Activated CD4-positive, alpha-beta memory T cell treated with anti-CD3 and anti-CD28 coated beads for 36 hours (primary cell): Measurements from ENCODE around the gene FLT3LG. TPM values are rescaled to one million over a fixed set of nuclear protein-coding genes. Genes with fewer than 3 reads are reported as not detected.

Experiments
- CTCF ChIA-PET: fragments of 350-600 bp; sonication (Branson Sonifier 250); formaldehyde crosslinking; loops from one replicate; lab custom pipeline; 2021; ENCODE audit warnings: antibody characterized with exemption, inconsistent platforms; lab: Charles Lee
- POLR2A ChIA-PET: fragments of 350-600 bp; sonication (Branson Sonifier 250); formaldehyde crosslinking; loops from one replicate; lab custom pipeline; 2021; ENCODE audit warnings: antibody characterized with exemption; lab: Charles Lee
- DNase-seq: peaks from one replicate; pipeline ENCODE4 v3.0.0-alpha.2; 2020
- H3K27ac Mint-ChIP-seq: one replicate; pipeline ENCODE4 v1.8.0; 2021; ENCODE audit warnings: mixed read lengths
- H3K27me3 Mint-ChIP-seq: one replicate; pipeline ENCODE4 v1.8.0; 2021; ENCODE audit warnings: mixed read lengths
- H3K36me3 Mint-ChIP-seq: one replicate; pipeline ENCODE4 v1.8.0; 2021; ENCODE audit warnings: mixed read lengths
- H3K4me1 Mint-ChIP-seq: one replicate; pipeline ENCODE4 v1.8.0; 2021; ENCODE audit warnings: low read depth, mixed read lengths
- H3K4me3 Mint-ChIP-seq: one replicate; pipeline ENCODE4 v1.8.0; 2021; ENCODE audit warnings: mild to moderate bottlenecking, mixed read lengths
- H3K9me3 Mint-ChIP-seq: one replicate; pipeline ENCODE4 v1.8.0; 2021; ENCODE audit warnings: mixed read lengths
- intact Hi-C: fragments of 100-400 bp; cut with micrococcal nuclease; formaldehyde crosslinking; loops from one replicate; pipeline ENCODE4 v1.15.1; 2023
- total RNA-seq, 2 experiments: library from RNA; stranded (reverse); gene quantifications; one replicate each; pipeline ENCODE4 v1.2.3, GENCODE V29; 2021

FLT3LG gene
- total RNA-seq, 2 experiments from 2014 or later: 50.1 to 51.0 TPM

- Mint-ChIP-seq H3K4me3 (peak overlapping the region; percentile 94), H3K9me3 (no peaks in the 10 kb centered on the region), H3K36me3 (peaks cover 64% of the 10 kb centered on the region), H3K4me1 (peaks cover 34% of the 10 kb centered on the region), H3K27me3 (peaks cover 3% of the 10 kb centered on the region), H3K27ac (peak overlapping the region; percentile 97)
- ChIA-PET POLR2A (interaction anchor here (0.6 to 0.9 kb wide), 2 partner anchors 16 to 72 kb away, joined by 3 to 4 read pairs; no protein-coding TSS in a partner anchor), CTCF (interaction anchor here (1.3 kb wide), 1 partner anchor 15 kb away, joined by 7 read pairs; no protein-coding TSS in a partner anchor)
- no peak for DNase-seq
- intact Hi-C loops: no loop called here
These were observed 17.2 kb downstream of the FLT3LG start for GRCh38 chr19:49491030-49491803.

- Mint-ChIP-seq H3K27ac (peak overlapping the region; percentile 84), H3K4me1 (peaks cover 33% of the 10 kb centered on the region), H3K27me3 (peaks cover 3% of the 10 kb centered on the region), H3K4me3 (peak overlapping the region; percentile 16), H3K9me3 (no peaks in the 10 kb centered on the region), H3K36me3 (peaks cover 69% of the 10 kb centered on the region)
- no peak for DNase-seq
- intact Hi-C loops: no loop called here
- CTCF ChIA-PET: interaction anchor here (1.0 to 1.3 kb wide), 2 partner anchors 16 to 77 kb away, joined by 3 to 7 read pairs; no protein-coding TSS in a partner anchor
- POLR2A ChIA-PET: interaction anchor here (0.6 to 1.8 kb wide), 6 partner anchors 11 to 71 kb away, joined by 3 to 5 read pairs (median 4); partner anchors contain the start of gene PIH1D1
These were observed 18.0 kb downstream of the FLT3LG start for GRCh38 chr19:49491804-49492572.

GRCh38 chr19:49492573-49493405 lies 18.8 kb downstream of the FLT3LG start:
- Mint-ChIP-seq H3K27me3 (no peaks in the 10 kb centered on the region), H3K27ac (peak overlapping the region; percentile 84), H3K9me3 (no peaks in the 10 kb centered on the region), H3K36me3 (peaks cover 69% of the 10 kb centered on the region), H3K4me1 (peaks cover 30% of the 10 kb centered on the region), H3K4me3 (peak overlapping the region; percentile 36)
- DNase-seq: no peak
- CTCF ChIA-PET: interaction anchor here (1.0 kb wide), 1 partner anchor 76 kb away, joined by 3 read pairs; no protein-coding TSS in a partner anchor
- POLR2A ChIA-PET: interaction anchor here (0.7 to 1.8 kb wide), 6 partner anchors 10 to 61 kb away, joined by 3 to 5 read pairs (median 4); partner anchors contain the start of gene PIH1D1
- intact Hi-C loops: no loop called here

GRCh38 chr19:49496574-49497008 lies 22.6 kb downstream of the FLT3LG start:
- Mint-ChIP-seq H3K36me3 (peaks cover 60% of the 10 kb centered on the region), H3K27ac (peak overlapping the region; percentile 97), H3K4me3 (peak overlapping the region; percentile 92), H3K27me3 (no peaks in the 10 kb centered on the region), H3K4me1 (peaks cover 47% of the 10 kb centered on the region), H3K9me3 (no peaks in the 10 kb centered on the region)
- intact Hi-C loops: loop anchor here (1.0 to 5.0 kb wide), 7 partner anchors 9 to 381 kb away; partner anchors contain the start of genes AKT1S1, ALDH16A1, FLT3LG and FUZ
- POLR2A ChIA-PET: interaction anchor here (0.9 to 1.9 kb wide), 4 partner anchors 21 to 181 kb away, joined by 3 to 12 read pairs (median 4); partner anchors contain the start of gene PRMT1
- CTCF ChIA-PET: interaction anchor here (1.0 to 1.5 kb wide), 2 partner anchors 73 to 75 kb away, joined by 3 to 7 read pairs; no protein-coding TSS in a partner anchor
- no peak for DNase-seq

- intact Hi-C loops: loop anchor here (2.0 to 5.0 kb wide), 3 partner anchors 180 to 380 kb away; partner anchors contain the start of genes AKT1S1, FUZ, PRMT1 and TBC1D17
- CTCF ChIA-PET: interaction anchor here (1.0 to 1.4 kb wide), 2 partner anchors 10 to 75 kb away, joined by 3 read pairs; no protein-coding TSS in a partner anchor
- H3K9me3 Mint-ChIP-seq: no peaks in the 10 kb centered on the region
These were observed 23.2 kb downstream of the FLT3LG start for GRCh38 chr19:49497047-49497788.

GRCh38 chr19:49497789-49498103 lies 23.7 kb downstream of the FLT3LG start:
- Mint-ChIP-seq H3K4me3 (peak overlapping the region; percentile 92), H3K27ac (peak overlapping the region; percentile 97), H3K9me3 (no peaks in the 10 kb centered on the region), H3K27me3 (no peaks in the 10 kb centered on the region), H3K36me3 (peaks cover 48% of the 10 kb centered on the region), H3K4me1 (peaks cover 52% of the 10 kb centered on the region)
- POLR2A ChIA-PET: interaction anchor here (0.6 to 1.0 kb wide), 2 partner anchors 56 to 61 kb away, joined by 3 read pairs; no protein-coding TSS in a partner anchor
- intact Hi-C loops: loop anchor here (2.0 to 5.0 kb wide), 3 partner anchors 179 to 380 kb away; partner anchors contain the start of genes AKT1S1, FUZ, PRMT1 and TBC1D17
- DNase-seq: peak; percentile 39
- CTCF ChIA-PET: interaction anchor here (1.4 kb wide), 1 partner anchor 9 kb away, joined by 3 read pairs; no protein-coding TSS in a partner anchor

More at GRCh38 chr19:49497047-49497788, 23.2 kb downstream of the FLT3LG start:
- H3K36me3 Mint-ChIP-seq: peaks cover 53% of the 10 kb centered on the region
- H3K27me3 Mint-ChIP-seq: no peaks in the 10 kb centered on the region
- peak overlapping the region; percentile 92 for H3K4me3 Mint-ChIP-seq
- H3K27ac Mint-ChIP-seq: peak overlapping the region; percentile 97
- H3K4me1 Mint-ChIP-seq: peaks cover 49% of the 10 kb centered on the region
- POLR2A ChIA-PET: interaction anchor here (0.6 to 1.9 kb wide), 2 partner anchors 61 to 180 kb away, joined by 3 to 12 read pairs; partner anchors contain the start of gene PRMT1
- DNase-seq: peak; percentile 83

GRCh38 chr19:49498475-49498874 lies 24.5 kb downstream of the FLT3LG start:
- Mint-ChIP-seq H3K9me3 (no peaks in the 10 kb centered on the region), H3K4me1 (peaks cover 50% of the 10 kb centered on the region), H3K4me3 (peak overlapping the region; percentile 92), H3K27me3 (no peaks in the 10 kb centered on the region), H3K27ac (peak overlapping the region; percentile 97), H3K36me3 (peaks cover 44% of the 10 kb centered on the region)
- intact Hi-C loops: loop anchor here (5.0 kb wide), 2 partner anchors 314 to 379 kb away; partner anchors contain the start of genes AKT1S1, FUZ and TBC1D17
- no peak for DNase-seq
- POLR2A ChIA-PET: interaction anchor here (1.0 to 2.0 kb wide), 4 partner anchors 29 to 81 kb away, joined by 3 to 9 read pairs (median 4); partner anchors contain the start of gene NOSIP
- CTCF ChIA-PET: interaction anchor here (1.3 to 2.2 kb wide), 4 partner anchors 8 to 179 kb away, joined by 3 to 22 read pairs (median 3); no protein-coding TSS in a partner anchor

- no peaks in the 10 kb centered on the region for H3K9me3 Mint-ChIP-seq
- no peaks in the 10 kb centered on the region for H3K27me3 Mint-ChIP-seq
- H3K27ac Mint-ChIP-seq: peak overlapping the region; percentile 97
- DNase-seq: peak; percentile 60
- peaks cover 49% of the 10 kb centered on the region for H3K4me1 Mint-ChIP-seq
- peak overlapping the region; percentile 92 for H3K4me3 Mint-ChIP-seq
- POLR2A ChIA-PET: interaction anchor here (0.6 to 2.0 kb wide), 6 partner anchors 30 to 81 kb away, joined by 3 to 9 read pairs (median 4); partner anchors contain the start of gene NOSIP
- H3K36me3 Mint-ChIP-seq: peaks cover 44% of the 10 kb centered on the region
- intact Hi-C loops: loop anchor here (5.0 kb wide), 2 partner anchors 313 to 378 kb away; partner anchors contain the start of genes AKT1S1, FUZ and TBC1D17
- CTCF ChIA-PET: interaction anchor here (1.3 to 2.2 kb wide), 3 partner anchors 10 to 179 kb away, joined by 3 to 22 read pairs (median 3); no protein-coding TSS in a partner anchor
These were observed 25.1 kb downstream of the FLT3LG start for GRCh38 chr19:49499030-49499670.

- H3K4me1 Mint-ChIP-seq: peaks cover 45% of the 10 kb centered on the region
- no peaks in the 10 kb centered on the region for H3K27me3 Mint-ChIP-seq
- no peak overlapping the region for H3K4me3 Mint-ChIP-seq
- CTCF ChIA-PET: interaction anchor here (0.6 to 10.8 kb wide), 17 partner anchors 8 to 180 kb away, joined by 3 to 216 read pairs (median 6); partner anchors contain the start of gene RCN3
- intact Hi-C loops: loop anchor here (1.0 kb wide), 1 partner anchor 44 kb away; no protein-coding TSS in a partner anchor
- DNase-seq: peak; percentile 64
- POLR2A ChIA-PET: interaction anchor here (0.6 to 1.1 kb wide), 2 partner anchors 10 to 30 kb away, joined by 3 to 4 read pairs; no protein-coding TSS in a partner anchor
- H3K27ac Mint-ChIP-seq: peak overlapping the region; percentile 51
- H3K36me3 Mint-ChIP-seq: peaks cover 25% of the 10 kb centered on the region
- H3K9me3 Mint-ChIP-seq: no peaks in the 10 kb centered on the region
These were observed 29.0 kb downstream of the FLT3LG start for GRCh38 chr19:49502866-49503581.
